Stomach smooth muscle (tissue), 2 donors: ENCODE results near the gene TMPRSS3.

Experiments used
- H3K27ac ChIP-seq: one replicate; pipeline ENCODE4 v1.7.0; 2013; ENCODE audit warnings: mild to moderate bottlenecking, low read length, inconsistent platforms
- H3K27me3 ChIP-seq, 2 donors: one replicate each; pipeline ENCODE4 v1.7.0; 2013; ENCODE audit warnings: low read length in 2 of 2; ENCODE audit not compliant: insufficient read depth in 2 of 2, control insufficient read depth in 1 of 2
- H3K36me3 ChIP-seq, 2 donors: one replicate each; pipeline ENCODE4 v1.7.0; 2013; ENCODE audit warnings: low read length in 2 of 2; ENCODE audit not compliant: control insufficient read depth in 2 of 2, insufficient read depth in 2 of 2
- H3K4me1 ChIP-seq: one replicate; pipeline ENCODE4 v1.7.0; 2013; ENCODE audit warnings: low read length; ENCODE audit not compliant: control insufficient read depth, insufficient read depth
- H3K4me3 ChIP-seq, 2 donors: one replicate each; pipeline ENCODE4 v1.7.0; 2013; ENCODE audit warnings: low read length in 2 of 2
- H3K9ac ChIP-seq, 2 donors: one replicate each; pipeline ENCODE4 v1.7.0; 2013; ENCODE audit warnings: low read length in 2 of 2, mild to moderate bottlenecking in 1 of 2
- H3K9me3 ChIP-seq, 2 donors: one replicate each; pipeline ENCODE4 v1.7.0; 2013; ENCODE audit warnings: low read length in 2 of 2; ENCODE audit not compliant: control insufficient read depth in 2 of 2
- donor health status: healthy.
- donor health status: Pancreatic carcinoma.

TMPRSS3 gene

DNA sequence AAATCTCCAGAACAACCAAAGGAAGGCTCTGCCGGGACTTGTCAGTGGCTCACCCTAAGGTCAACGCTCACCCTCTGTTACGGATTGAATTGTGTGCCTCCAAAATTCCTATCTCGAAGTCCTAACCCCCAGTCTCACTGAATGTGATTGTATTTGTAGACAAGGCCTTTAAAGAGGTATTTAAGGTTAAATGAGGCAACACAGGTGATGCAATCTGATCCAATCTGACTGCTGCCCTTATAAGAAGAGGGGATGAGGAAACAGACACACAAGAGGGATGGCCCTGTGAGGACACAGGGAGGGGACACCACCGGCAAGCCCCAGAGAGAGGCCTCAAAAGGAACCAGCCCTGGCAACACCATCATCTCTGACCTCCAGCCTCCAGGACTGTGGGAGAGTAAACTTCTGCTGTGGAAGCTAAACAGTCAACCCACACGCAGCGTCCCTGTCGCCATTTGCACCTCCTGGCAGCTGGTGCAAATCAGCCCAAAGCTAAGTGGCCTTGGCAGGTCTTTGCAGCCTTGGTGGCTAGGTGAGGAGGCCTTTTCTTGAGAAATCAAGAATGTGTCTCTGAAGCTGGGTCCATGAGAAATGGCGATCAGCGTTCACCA, 32.1 kb upstream of the TMPRSS3 start:
- no peaks in the 10 kb centered on the region for H3K4me1 ChIP-seq
- H3K27ac ChIP-seq, result no peak overlapping the region
- H3K27me3 ChIP-seq, result peaks cover 5 to 26% of the 10 kb centered on the region in 2 donors
- H3K9me3 ChIP-seq, result peaks cover 8 to 9% of the 10 kb centered on the region in 2 donors
- no peaks in the 10 kb centered on the region for H3K36me3 ChIP-seq
- no peak overlapping the region for H3K9ac ChIP-seq
- no peak overlapping the region for H3K4me3 ChIP-seq

DNA sequence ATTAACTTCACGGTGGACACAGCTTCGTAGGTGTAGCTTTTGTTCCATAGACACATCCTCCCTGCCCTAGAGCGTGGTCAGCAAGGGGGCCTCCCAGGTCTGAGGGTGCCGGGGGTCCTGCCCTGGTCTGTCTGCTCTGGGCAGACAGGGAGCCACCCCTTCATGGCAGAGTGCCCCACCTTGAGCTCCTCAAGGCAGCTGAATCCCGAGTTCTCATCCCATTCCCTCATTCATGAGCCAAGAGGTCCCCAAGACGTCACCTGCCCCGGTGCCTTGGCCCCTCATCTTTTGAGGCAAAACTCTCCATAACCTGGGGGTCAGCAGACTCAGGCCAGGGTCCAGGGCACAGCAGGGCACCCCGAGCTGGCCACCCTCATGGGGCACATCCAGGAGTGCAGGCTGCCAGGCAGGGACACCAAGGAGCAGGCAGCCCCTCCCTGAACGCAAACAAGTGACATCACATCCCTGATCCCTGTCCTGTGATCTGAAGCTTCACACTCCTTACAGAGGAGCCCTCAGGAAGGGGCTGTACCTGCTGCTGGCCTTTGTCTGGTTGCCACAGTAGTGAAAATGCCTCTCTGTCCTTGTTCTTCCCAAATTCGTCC, 31.1 kb upstream of the TMPRSS3 start:
- Histone ChIP-seq H3K27ac (no peak overlapping the region), H3K4me1 (no peaks in the 10 kb centered on the region), H3K9me3 (peaks cover 2 to 3% of the 10 kb centered on the region in 2 donors), H3K27me3 (peaks cover 5 to 25% of the 10 kb centered on the region in 2 donors), H3K9ac (no peak overlapping the region), H3K4me3 (no peak overlapping the region), H3K36me3 (no peaks in the 10 kb centered on the region)

DNA sequence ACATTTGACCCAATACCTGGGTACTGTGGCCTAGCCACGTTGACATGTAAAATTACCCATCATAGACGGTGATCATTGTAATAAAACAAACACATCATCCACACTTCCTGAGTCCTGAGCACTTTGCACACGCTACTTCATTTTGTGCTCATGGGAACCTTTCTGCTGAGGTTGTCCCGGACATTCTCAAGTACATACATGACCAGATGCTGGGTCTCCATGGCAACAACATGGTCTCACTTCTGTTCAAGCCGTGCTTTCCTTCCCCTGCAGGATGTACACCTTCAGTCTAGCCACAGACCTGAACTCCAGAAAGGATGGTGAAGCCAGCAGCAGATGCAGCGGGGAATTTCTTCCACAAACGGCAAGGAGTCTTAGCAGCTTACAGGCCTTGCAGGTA, 30.6 kb upstream of the TMPRSS3 start:
- Histone ChIP-seq H3K9ac (no peak overlapping the region), H3K27ac (no peak overlapping the region), H3K9me3 (peaks cover 0 to 4% of the 10 kb centered on the region in 2 donors), H3K27me3 (peaks cover 5 to 25% of the 10 kb centered on the region in 2 donors), H3K4me3 (no peak overlapping the region), H3K4me1 (no peaks in the 10 kb centered on the region), H3K36me3 (no peaks in the 10 kb centered on the region)

DNA sequence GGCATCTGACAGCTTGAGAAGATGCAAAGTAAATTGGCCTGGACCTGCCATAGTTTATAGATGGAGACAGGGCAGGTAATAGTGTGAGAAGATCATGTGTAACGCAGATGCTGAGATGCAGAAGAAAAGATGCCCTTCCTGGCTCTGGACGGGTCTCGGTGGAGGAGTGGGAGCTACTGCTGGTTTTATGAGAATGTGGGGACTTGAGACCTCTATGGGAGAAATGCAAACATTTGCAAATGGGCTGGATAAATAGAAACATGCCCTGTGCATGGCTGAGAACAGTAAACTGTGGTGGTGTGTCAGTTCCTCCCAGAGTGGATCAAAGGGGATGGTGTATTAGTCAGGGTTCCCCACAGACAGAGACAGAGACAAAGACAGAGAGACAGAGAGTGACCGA, 29.7 kb upstream of the TMPRSS3 start:
- Histone ChIP-seq H3K9ac (no peak overlapping the region), H3K27me3 (peaks cover 5 to 23% of the 10 kb centered on the region in 2 donors), H3K4me3 (no peak overlapping the region), H3K9me3 (peaks cover under 1 to 10% of the 10 kb centered on the region in 2 donors), H3K27ac (no peak overlapping the region), H3K4me1 (no peaks in the 10 kb centered on the region), H3K36me3 (no peaks in the 10 kb centered on the region)

DNA sequence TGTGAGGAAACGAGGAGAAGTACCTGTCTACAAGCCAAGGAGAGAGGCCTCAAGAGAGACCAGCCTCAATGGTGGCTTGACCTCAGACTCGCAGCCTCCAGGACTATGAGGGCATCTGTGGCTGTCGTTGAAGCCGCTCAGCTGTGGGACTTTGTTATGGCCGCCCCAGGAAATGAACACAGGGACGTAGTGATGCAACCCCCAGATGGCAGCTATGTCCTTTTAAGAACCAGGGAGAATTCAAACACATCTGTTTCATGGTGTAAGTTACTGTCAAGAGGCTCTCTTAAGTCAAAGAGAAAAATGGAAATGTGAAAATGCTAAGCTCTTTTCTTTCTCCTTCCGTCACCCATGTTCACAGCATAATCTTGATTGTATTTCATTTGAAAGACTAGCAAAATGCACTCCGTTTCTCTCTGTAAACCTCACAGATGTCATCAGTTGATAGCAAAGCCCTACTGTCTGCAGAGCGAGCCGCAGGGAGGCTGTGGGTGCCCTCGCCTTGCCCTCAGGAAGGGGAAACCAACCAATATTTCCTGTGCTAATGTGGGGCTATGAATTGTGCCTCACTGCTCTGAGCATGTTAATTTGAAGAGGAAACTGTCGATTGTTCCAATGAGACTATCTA, 29.2 kb upstream of the TMPRSS3 start:
- Histone ChIP-seq H3K4me1 (no peaks in the 10 kb centered on the region), H3K9me3 (peaks cover 4 to 10% of the 10 kb centered on the region in 2 donors), H3K27me3 (peaks cover 5 to 24% of the 10 kb centered on the region in 2 donors), H3K9ac (no peak overlapping the region), H3K27ac (no peak overlapping the region), H3K4me3 (no peak overlapping the region), H3K36me3 (no peaks in the 10 kb centered on the region)

DNA sequence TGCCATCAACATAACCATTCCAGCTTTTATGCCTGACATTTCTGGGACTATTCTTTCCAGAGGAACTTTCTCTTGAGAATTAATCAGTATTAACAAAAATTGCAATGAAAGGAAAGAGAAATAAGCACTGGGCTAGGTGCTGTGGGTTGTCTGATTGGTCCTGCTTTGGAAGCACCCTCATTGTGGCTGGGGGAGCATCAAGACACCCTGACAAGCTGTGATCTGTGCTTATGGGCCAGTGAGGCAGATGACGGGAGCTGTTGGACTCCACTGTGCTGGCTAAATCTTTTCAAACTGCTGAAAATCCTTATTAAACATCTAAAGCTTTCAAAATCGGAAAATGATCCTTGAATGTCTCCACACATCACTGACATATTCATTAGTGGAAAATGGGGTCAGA, 27.8 kb upstream of the TMPRSS3 start:
- Histone ChIP-seq H3K4me3 (no peak overlapping the region), H3K9ac (no peak overlapping the region), H3K4me1 (no peaks in the 10 kb centered on the region), H3K27me3 (peaks cover 3 to 21% of the 10 kb centered on the region in 2 donors), H3K27ac (no peak overlapping the region), H3K36me3 (no peaks in the 10 kb centered on the region), H3K9me3 (peaks cover 4 to 17% of the 10 kb centered on the region in 2 donors)

DNA sequence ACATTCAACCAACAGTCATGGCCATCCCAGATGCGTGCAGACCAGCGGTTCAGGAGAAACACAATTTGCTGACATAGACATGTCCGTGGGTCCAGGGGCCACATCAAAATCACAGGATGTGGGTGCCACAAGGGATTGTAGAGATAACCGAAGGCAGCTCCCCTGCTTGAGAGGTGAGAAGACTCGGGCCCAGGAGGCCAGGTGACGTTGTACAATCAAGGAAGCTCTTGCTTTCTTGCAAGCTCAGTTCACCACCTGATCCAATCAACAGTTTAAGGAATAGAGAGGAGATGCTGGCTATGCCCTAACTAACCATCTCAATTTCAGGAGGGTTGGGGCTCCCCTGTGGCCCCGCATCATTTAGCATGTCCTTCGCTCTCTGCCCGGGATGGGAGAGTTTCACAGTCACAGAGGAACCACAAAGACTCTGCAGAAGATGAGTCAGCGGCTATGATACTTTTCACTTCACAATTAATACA, 27.4 kb upstream of the TMPRSS3 start:
- Histone ChIP-seq H3K36me3 (no peaks in the 10 kb centered on the region), H3K27ac (no peak overlapping the region), H3K9me3 (peaks cover 4 to 17% of the 10 kb centered on the region in 2 donors), H3K4me3 (no peak overlapping the region), H3K9ac (no peak overlapping the region), H3K4me1 (no peaks in the 10 kb centered on the region), H3K27me3 (peaks cover 5 to 20% of the 10 kb centered on the region in 2 donors)

DNA sequence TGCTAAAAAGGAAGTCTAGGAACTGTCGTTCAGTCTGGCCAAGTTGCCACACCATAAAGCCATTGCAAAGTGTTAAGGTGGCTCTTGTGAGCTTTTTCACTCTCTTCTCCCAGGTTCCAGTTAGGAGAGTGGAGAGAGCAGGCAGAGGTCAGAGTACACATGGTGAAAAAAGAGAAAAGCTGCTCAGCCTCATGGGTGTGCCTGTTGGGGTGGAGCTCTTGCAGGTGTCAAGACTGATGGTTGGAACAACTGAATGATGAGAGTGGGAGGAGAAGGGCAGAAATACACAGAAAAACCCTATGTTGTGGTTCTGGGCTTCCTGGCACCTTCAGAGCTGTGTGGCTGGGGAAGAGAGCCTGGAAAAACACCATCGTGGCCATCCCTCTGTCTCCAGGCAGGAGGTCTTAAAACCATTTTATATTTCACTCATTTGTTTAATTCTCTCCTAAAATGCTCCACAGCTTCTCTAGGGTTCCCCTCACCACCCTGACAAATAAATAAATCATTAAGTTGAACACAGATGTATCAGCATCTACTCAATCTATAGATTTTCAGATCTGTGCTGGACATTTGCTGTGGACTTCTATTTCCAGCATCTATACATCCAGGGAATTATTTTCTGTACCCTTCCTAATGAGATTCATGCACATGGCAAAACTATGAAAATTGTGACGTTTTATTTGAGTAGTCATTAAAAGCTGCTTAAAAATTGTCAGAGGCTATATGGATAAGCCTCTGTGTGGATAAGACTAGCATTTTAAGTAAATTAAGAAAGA, 25.4 kb upstream of the TMPRSS3 start:
- peaks cover 4 to 17% of the 10 kb centered on the region in 2 donors for H3K9me3 ChIP-seq
- H3K27me3 ChIP-seq, result peaks cover 4 to 9% of the 10 kb centered on the region in 2 donors
- no peak overlapping the region for H3K27ac ChIP-seq
- no peaks in the 10 kb centered on the region for H3K36me3 ChIP-seq
- H3K4me1 ChIP-seq, result no peaks in the 10 kb centered on the region
- H3K9ac ChIP-seq, result no peak overlapping the region
- no peak overlapping the region for H3K4me3 ChIP-seq

DNA sequence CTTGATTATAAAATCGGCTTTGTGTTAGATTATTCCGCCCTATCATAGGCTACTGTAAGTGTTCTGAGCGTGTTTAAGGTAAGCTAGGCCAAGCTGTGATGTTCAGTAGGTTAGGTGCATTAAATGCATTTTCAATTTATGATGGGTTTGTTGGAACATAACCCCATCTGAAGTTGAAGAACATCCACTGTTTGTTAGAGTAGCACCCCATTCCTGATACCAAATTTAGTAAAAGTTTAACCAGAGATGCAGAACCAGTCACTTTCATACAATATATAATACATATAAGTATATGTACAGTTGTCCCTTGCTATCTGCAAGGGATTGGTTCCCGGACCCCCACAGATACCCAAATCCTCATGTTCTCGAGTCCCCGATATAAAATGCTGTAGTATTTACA, 24.0 kb upstream of the TMPRSS3 start:
- no peaks in the 10 kb centered on the region for H3K36me3 ChIP-seq
- H3K4me3 ChIP-seq, result no peak overlapping the region
- H3K4me1 ChIP-seq, result no peaks in the 10 kb centered on the region
- peaks cover 5 to 11% of the 10 kb centered on the region in 2 donors for H3K27me3 ChIP-seq
- peaks cover 4 to 17% of the 10 kb centered on the region in 2 donors for H3K9me3 ChIP-seq
- H3K27ac ChIP-seq, result no peak overlapping the region
- no peak overlapping the region for H3K9ac ChIP-seq

DNA sequence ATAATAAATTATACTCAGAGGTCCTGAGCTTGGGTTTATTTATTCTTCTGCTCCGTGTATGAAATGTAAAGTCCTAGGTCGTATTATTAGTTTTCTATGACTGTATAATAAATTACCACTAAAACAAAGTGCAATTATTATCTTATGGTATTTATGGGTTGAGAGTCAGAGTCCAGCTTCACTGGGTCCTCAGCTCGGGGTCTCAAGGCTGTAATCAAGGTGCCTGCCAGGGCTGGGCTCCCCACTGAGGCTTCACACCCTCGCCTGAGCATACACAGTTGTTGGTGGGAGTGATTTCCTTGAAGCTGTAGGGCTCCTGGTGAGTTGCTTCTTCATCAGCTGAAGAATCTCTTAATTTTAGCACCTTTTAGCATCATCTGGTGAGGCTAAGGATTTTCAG, 23.0 kb upstream of the TMPRSS3 start:
- Histone ChIP-seq H3K4me3 (no peak overlapping the region), H3K27ac (no peak overlapping the region), H3K4me1 (no peaks in the 10 kb centered on the region), H3K9ac (no peak overlapping the region), H3K36me3 (no peaks in the 10 kb centered on the region), H3K9me3 (peaks cover 4 to 17% of the 10 kb centered on the region in 2 donors), H3K27me3 (peaks cover 5 to 9% of the 10 kb centered on the region in 2 donors)
